PC-9 (cell line): Measurements from ENCODE around the gene PRKCB. TPM values are rescaled to one million over a fixed set of nuclear protein-coding genes. Genes with fewer than 3 reads are reported as not detected.

Source experiments
- BruUV-seq: library from RNA; stranded (reverse); fragments of 400-500 nt; replicated peaks from 2 replicates; lab custom pipeline; 2021; lab: Mats Ljungman, UMichigan
- CTCF ChIA-PET: fragments of 300-600 bp; sonication (Branson Sonifier 250); formaldehyde crosslinking; loops from one replicate; lab custom pipeline; 2022; ENCODE audit warnings: antibody characterized with exemption; lab: Charles Lee
- POLR2A ChIA-PET: fragments of 300-600 bp; sonication (Branson Sonifier 250); formaldehyde crosslinking; loops from one replicate; lab custom pipeline; 2022; ENCODE audit warnings: antibody characterized with exemption; ENCODE audit not compliant: unreplicated experiment; lab: Charles Lee
- DNase-seq, 2 experiments: peaks; one replicate each; pipeline versions ENCODE4 v3.0.0 to v3.0.0-alpha.2; 2015 to 2022; ENCODE audit warnings: mixed read lengths in 1 of 2
- H2AFZ ChIP-seq: fragments of 200-600 bp; sonication (generic); 2 replicates; pipeline ENCODE4 v1.8.1; 2017; ENCODE audit warnings: antibody characterized with exemption
- H3F3A ChIP-seq: fragments of 200-600 bp; sonication (generic); 2 replicates; pipeline ENCODE4 v1.8.1; 2017; ENCODE audit warnings: antibody characterized with exemption, mild to moderate bottlenecking, low read depth; ENCODE audit not compliant: insufficient read depth
- H3K27ac ChIP-seq: fragments of 200-600 bp; sonication (generic); 2 replicates; pipeline ENCODE4 v1.6.1; 2016; ENCODE audit warnings: mixed run types
- H3K27me3 ChIP-seq: fragments of 200-600 bp; sonication (generic); 2 replicates; pipeline ENCODE4 v1.6.1; 2016; ENCODE audit warnings: low read depth, mixed run types; ENCODE audit not compliant: insufficient read depth
- H3K36me3 ChIP-seq: fragments of 200-600 bp; sonication (generic); 2 replicates; pipeline ENCODE4 v1.6.1; 2016; ENCODE audit warnings: low read depth, mixed run types
- H3K4me1 ChIP-seq: fragments of 200-600 bp; sonication (generic); replicated peaks from 2 replicates; pipeline ENCODE4 v1.6.1; 2016; ENCODE audit warnings: mixed run types; ENCODE audit not compliant: insufficient read depth
- H3K4me2 ChIP-seq: fragments of 200-600 bp; sonication (generic); 2 replicates; pipeline ENCODE4 v1.6.1; 2017; ENCODE audit warnings: mixed run types
- H3K4me3 ChIP-seq: fragments of 200-600 bp; sonication (generic); 2 replicates; pipeline ENCODE4 v1.6.1; 2016; ENCODE audit warnings: mixed run types
- H3K79me2 ChIP-seq: fragments of 200-600 bp; sonication (generic); 2 replicates; pipeline ENCODE4 v1.6.1; 2017; ENCODE audit warnings: low read depth, mixed run types
- H3K9me2 ChIP-seq: fragments of 200-600 bp; sonication (generic); 2 replicates; pipeline ENCODE4 v1.8.1; 2017; ENCODE audit warnings: mild to moderate bottlenecking; ENCODE audit not compliant: insufficient read depth
- H3K9me3 ChIP-seq: fragments of 200-600 bp; sonication (generic); 2 replicates; pipeline ENCODE4 v1.8.1; 2016; ENCODE audit warnings: low read depth; ENCODE audit not compliant: insufficient read depth
- H4K20me1 ChIP-seq: fragments of 200-600 bp; sonication (generic); 2 replicates; pipeline ENCODE4 v1.8.1; 2017; ENCODE audit not compliant: insufficient read depth
- EZH2 ChIP-seq: fragments of 200-600 bp; sonication (generic); IDR thresholded peaks from 2 replicates; pipeline ENCODE4 v1.8.0; 2017; ENCODE audit warnings: antibody characterized with exemption, low read depth
- intact Hi-C: fragments of 100-400 bp; cut with micrococcal nuclease; formaldehyde crosslinking; loops from one replicate; pipeline ENCODE4 v1.10.0; 2022; ENCODE audit not compliant: unreplicated experiment
- total RNA-seq: library from RNA; stranded (reverse); gene quantifications from 2 replicates; pipeline ENCODE4 v1.2.3, GENCODE V29; 2021
- TF ChIP-seq, protein P1 (sequence below): fragments of 200-600 bp; sonication (generic); conservative IDR thresholded peaks from 2 replicates; pipeline ENCODE4 v1.6.1; 2017; ENCODE audit warnings: mixed run types, antibody characterized with exemption, mild to moderate bottlenecking, moderate library complexity

PRKCB gene
- total RNA-seq, 1 experiment from 2014 or later, result not detected

DNA sequence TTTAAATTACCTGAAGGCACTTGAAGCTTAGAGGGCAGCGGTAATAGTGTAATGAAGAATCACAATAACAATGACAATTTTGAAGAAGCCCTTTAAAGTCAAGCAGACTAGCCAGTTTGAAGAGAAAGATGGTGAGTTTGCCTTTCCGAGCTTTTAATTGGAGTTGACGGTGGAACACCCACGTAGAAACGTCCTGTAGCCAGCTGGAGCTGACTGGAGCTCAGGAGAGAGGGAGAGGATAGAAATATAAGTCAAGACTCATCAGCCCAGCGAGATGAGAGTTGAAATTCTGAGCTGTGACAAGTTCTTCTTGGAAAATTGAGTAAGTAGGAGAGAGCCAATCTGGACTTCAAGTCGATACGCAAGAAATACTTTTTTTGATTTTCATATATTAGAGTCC lies 328.6 kb downstream of the PRKCB start:
- no peaks in the 10 kb centered on the region for H3K9me3 ChIP-seq
- no peak overlapping the region for H3K4me3 ChIP-seq
- no peak for DNase-seq
- CTCF ChIA-PET, result no interaction called here
- H3K4me1 ChIP-seq, result no peaks in the 10 kb centered on the region
- BruUV-seq, result no TSS peak
- no peak overlapping the region for H2AFZ ChIP-seq
- H3K4me2 ChIP-seq, result no peak overlapping the region
- no peak overlapping the region for H3K27ac ChIP-seq
- no peaks in the 10 kb centered on the region for H3F3A ChIP-seq
- H3K9me2 ChIP-seq, result no peaks in the 10 kb centered on the region
- H4K20me1 ChIP-seq, result no peaks in the 10 kb centered on the region
- peaks cover 9% of the 10 kb centered on the region; the same call in 1 of the 2 replicates for H3K27me3 ChIP-seq
- POLR2A ChIA-PET, result no interaction called here
- no peaks in the 10 kb centered on the region for H3K36me3 ChIP-seq
- intact Hi-C loops, result no loop called here
- TF ChIP-seq, protein P1, sequence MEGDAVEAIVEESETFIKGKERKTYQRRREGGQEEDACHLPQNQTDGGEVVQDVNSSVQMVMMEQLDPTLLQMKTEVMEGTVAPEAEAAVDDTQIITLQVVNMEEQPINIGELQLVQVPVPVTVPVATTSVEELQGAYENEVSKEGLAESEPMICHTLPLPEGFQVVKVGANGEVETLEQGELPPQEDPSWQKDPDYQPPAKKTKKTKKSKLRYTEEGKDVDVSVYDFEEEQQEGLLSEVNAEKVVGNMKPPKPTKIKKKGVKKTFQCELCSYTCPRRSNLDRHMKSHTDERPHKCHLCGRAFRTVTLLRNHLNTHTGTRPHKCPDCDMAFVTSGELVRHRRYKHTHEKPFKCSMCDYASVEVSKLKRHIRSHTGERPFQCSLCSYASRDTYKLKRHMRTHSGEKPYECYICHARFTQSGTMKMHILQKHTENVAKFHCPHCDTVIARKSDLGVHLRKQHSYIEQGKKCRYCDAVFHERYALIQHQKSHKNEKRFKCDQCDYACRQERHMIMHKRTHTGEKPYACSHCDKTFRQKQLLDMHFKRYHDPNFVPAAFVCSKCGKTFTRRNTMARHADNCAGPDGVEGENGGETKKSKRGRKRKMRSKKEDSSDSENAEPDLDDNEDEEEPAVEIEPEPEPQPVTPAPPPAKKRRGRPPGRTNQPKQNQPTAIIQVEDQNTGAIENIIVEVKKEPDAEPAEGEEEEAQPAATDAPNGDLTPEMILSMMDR, result no peak
- TF ChIP-seq EZH2, result no peak
- H3K79me2 ChIP-seq, result no peaks in the 10 kb centered on the region

DNA sequence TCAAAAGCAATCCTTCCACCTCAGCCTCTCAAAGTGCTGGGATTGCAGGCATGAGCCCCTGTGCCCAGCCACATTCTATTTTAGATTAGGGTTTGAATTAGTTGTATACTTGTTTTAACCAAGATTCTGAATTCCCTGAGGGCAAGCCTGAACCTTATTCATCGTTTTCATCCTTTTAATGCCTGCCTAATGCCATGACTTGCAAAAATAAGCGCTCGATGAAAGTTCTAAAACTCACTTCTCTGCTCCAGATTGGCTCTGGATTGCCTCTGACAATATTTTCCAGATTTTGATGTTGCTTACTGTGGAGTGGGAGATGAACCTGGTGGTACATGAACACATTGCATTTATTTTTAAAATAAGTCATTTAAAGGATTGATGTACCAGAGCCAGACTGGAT lies 329.5 kb downstream of the PRKCB start:
- Histone ChIP-seq H3F3A (no peaks in the 10 kb centered on the region), H3K79me2 (no peaks in the 10 kb centered on the region), H3K36me3 (no peaks in the 10 kb centered on the region), H4K20me1 (no peaks in the 10 kb centered on the region), H3K9me2 (no peaks in the 10 kb centered on the region), H3K27ac (no peak overlapping the region), H3K4me2 (no peak overlapping the region), H3K27me3 (peaks cover 10% of the 10 kb centered on the region; the same call in 1 of the 2 replicates), H2AFZ (no peak overlapping the region), H3K4me3 (no peak overlapping the region), H3K4me1 (no peaks in the 10 kb centered on the region), H3K9me3 (no peaks in the 10 kb centered on the region)
- BruUV-seq, result no TSS peak
- ChIA-PET POLR2A (no interaction called here), CTCF (no interaction called here)
- intact Hi-C loops, result no loop called here
- no peak for TF ChIP-seq EZH2
- TF ChIP-seq, protein P1, result no peak
- DNase-seq, result no peak

DNA sequence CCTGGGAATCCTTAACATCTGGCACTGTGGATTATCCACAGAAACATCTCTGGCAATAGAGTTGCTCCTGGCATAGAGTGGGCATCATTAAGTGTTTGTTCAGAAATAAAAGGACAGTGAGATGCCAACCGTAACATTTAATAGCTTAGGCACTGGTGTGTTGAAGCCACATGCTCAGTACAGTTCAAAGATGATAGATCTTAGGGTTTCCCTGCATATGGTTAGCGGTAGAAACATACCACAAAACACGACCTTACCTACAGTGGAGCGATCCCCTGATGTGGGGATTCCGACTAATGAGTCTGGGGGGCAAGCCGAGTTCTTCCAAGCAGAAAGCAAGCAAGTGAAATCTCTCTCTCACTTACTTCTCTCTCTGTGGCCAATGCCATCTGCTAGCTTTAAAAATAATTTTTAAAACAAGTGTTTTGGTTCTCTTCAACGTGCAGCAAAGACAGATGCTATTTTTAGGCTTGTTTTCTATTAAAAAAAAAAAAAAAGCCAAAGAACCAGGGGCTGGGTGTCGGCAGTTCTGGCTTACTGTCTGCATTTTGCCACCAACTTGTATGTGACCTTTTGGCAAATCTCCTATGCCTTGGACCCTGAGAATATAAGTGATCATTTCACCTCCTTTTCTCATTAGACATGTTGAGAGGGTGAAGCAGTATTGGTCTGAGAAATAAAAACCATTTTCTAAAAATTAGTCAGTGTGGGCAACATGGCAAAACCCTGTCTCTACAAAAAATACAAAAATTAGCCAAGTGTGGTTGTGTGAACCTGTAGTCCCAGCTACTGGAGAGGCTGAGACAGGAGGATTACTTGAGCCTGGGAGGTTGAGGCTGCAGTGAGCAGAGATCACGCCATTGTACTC lies 331.1 kb downstream of the PRKCB start:
- CTCF ChIA-PET, result no interaction called here
- TF ChIP-seq EZH2, result no peak
- TF ChIP-seq, protein P1, result no peak
- Histone ChIP-seq H3K9me3 (no peaks in the 10 kb centered on the region), H3K9me2 (no peaks in the 10 kb centered on the region), H3K4me3 (no peak overlapping the region), H4K20me1 (no peaks in the 10 kb centered on the region), H3K27ac (no peak overlapping the region), H3K79me2 (no peaks in the 10 kb centered on the region), H3K27me3 (peaks cover 14% of the 10 kb centered on the region; the same call in 1 of the 2 replicates), H3F3A (no peaks in the 10 kb centered on the region), H2AFZ (no peak overlapping the region), H3K36me3 (no peaks in the 10 kb centered on the region), H3K4me1 (no peaks in the 10 kb centered on the region), H3K4me2 (no peak overlapping the region)
- no TSS peak for BruUV-seq
- no peak for DNase-seq
- POLR2A ChIA-PET, result no interaction called here
- intact Hi-C loops, result no loop called here
